GM18867 (cell line): Measurements from ENCODE around the gene SLC35G1.

Source experiments
- ATAC-seq: cut with Tn5 transposase; IDR thresholded peaks from one replicate; pipeline ENCODE4 v1.9.1; 2021; ENCODE audit warnings: mild to moderate bottlenecking, moderate library complexity; ENCODE audit not compliant: unreplicated experiment

SLC35G1 gene

DNA sequence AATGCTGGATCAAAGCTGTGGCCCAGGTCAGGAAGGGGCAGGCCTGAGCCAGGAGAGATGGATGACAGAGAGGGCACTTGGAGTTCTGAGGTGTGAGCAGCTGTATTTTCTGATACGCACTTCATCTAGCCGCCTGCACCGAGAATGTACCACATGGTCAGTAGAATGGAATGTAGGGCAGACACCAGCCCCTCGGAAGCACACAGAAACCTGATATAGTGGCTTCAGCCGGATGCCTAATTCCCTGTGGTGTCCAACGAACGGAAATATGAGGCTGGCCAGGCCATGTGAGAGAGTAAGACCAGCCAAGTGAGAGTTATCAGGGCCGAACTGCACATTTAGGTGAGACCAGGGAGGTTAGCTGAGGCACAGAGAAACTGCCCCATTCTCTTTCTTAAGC, 53.3 kb downstream of the SLC35G1 start:
- no peak for ATAC-seq

DNA sequence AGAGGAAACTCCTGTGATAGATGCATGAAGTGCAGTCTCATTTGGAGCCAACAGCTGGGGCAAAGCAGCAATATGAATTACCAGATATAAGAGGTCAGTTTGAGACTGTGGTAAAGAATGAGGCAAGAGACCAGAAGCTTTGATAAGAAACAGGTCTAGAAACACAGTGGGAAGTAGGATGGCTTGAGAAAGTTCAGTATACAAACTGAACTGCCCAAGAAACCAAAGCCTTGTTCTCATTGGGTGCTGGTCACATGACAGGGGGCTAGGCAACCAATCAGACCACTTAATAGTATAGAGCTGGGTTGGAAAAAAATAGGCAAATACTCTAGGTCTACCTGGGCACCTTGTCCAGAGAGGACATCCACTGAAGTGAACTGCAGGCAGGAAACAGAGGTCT, 53.7 kb downstream of the SLC35G1 start:
- no peak for ATAC-seq

DNA sequence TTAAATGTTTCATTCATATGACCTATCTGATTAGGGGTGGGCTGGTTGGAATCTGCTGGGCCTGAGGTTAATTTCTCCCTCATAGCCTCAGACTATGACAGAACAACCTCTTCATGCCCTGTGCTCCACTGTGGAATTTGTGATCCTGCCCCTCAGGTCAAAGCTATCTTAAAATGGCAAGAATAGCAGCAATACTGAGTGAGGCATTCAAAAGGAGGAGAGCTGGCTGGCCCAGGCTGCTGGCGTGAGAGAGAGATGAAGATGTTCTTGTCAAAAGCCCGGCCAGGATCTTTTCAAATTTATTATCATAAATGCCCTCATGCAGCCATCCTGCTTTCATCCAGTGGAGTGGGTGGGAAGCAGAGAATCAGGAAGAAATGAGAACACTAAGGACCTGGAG, 58.1 kb downstream of the SLC35G1 start:
- no peak for ATAC-seq
